GM19324 (cell line): Measurements from ENCODE around the gene CNRIP1.
"Not testable (repeated sequence)": the region's sequence is repeated elsewhere in the genome, so short reads cannot be mapped to it uniquely, and the experiment has no call there.

Experiments
- ATAC-seq: cut with Tn5 transposase; IDR thresholded peaks from one replicate; pipeline ENCODE4 v1.9.1; 2021; ENCODE audit warnings: mild to moderate bottlenecking, moderate library complexity; ENCODE audit not compliant: unreplicated experiment, low FRiP score

Gene CNRIP1

DNA sequence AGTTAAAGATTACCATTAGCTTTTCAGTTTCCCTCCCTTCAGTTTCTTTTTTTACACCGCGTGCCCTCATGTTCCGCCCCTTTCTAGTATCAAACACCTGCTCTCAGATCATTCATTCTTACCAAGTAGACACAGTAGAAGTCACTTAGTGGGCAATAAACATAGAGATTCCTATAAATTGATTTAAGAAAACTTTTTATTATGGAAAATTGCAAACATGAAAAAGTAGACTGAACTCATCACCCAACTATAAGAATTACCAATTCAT lies 21.2 kb upstream of the CNRIP1 start:
- no peak for ATAC-seq

- ATAC-seq = no peak
Measured at GRCh38 chr2:68340226-68341061, 20.7 kb upstream of the CNRIP1 start.

GRCh38 chr2:68336192-68336591 lies 16.4 kb upstream of the CNRIP1 start:
- no peak for ATAC-seq

GRCh38 chr2:68333931-68334330 lies 14.2 kb upstream of the CNRIP1 start:
- no peak for ATAC-seq

- no peak for ATAC-seq
Measured at GRCh38 chr2:68333009-68333408, 13.3 kb upstream of the CNRIP1 start.

DNA sequence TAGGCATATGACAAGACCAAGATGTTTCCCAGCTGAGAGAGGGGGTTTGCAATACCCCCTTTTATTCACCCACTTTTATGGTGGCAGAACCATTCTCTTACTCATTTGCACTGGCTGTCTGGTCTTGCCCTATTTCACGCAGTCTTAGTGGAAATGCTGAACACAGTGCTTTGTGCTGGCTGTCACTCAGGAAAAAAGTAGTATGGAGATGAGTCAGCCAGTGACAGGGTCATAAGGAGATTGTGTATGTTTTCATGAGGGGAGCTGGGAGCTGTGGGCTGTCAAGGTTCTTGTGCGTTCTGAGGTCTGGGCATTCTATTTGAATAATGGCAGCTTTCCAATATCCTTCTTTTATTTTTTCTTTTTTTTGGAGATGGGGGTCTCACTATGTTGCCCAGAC lies 10.9 kb upstream of the CNRIP1 start:
- ATAC-seq = no peak

DNA sequence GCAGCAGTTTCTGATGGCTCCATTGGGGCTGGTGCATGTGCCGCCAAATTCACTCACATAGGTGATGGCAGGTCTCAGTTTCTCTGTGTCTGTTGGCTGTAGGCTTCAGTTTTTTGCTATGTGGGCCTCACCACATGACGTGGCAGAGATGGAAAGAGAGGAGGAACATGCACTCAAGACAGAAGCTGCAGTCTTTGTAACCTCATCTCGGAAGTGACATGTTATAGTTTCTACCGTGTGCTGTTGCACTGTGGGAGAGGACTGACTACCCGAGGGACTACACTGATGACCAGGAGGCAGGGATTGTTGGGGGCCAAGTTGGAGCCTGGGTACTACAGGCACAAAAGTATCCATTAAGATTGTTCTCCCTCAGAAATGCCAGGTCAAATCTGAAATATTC lies 9.2 kb upstream of the CNRIP1 start:
- ATAC-seq = no peak

GRCh38 chr2:68325056-68325455 lies 5.3 kb upstream of the CNRIP1 start:
- no peak for ATAC-seq

- ATAC-seq = no peak
Measured at GRCh38 chr2:68320118-68320641, 431 bp upstream of the CNRIP1 start.

DNA sequence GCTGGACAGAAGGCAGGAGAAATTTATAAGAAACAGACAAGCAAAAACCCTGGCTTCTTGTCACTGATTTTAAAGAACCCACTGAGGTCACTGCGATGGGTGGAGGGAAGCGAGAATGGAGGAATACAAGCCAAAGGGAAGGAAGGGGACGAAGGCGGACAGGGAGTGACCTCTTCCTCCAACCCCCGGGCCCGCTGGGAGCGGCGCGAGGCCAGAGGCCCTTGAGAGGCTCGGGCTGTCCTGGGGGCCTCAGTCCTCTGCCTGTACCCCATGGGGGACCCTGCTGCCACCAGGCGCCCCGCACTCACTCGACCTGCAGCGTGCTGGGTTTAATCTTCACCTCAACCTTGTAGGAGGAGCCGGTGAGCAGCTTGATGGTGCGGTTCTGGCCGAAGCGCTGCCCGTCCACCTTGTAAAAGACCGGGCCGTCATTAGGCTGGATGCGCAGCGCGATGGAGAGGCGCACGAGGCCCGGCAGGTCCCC lies 793 bp downstream of the CNRIP1 start:
- ATAC-seq = no peak

GRCh38 chr2:68317971-68318913 lies 1.5 kb downstream of the CNRIP1 start:
- ATAC-seq = no peak

DNA sequence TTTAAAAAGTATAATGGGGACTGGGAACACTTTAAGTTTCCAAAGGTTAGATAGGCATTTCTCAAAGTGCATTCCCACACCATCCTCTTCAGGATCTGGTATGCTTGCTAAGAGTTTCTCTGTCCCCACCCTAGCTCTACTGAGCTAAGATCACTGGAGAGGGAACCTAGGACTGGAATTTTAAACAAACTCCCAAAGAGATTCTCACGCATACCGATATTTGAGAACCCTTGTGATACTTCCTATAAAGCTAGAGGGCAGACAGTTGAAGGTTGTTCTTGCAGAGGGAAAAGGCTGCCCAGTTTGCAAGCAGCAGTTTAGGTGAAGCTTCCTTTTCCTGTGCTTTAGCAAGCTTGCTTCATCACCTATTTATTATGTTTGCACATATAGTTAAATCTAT lies 3.6 kb downstream of the CNRIP1 start:
- no peak for ATAC-seq

GRCh38 chr2:68311033-68311432 lies 8.7 kb downstream of the CNRIP1 start:
- ATAC-seq = no peak

GRCh38 chr2:68309426-68309825 lies 10.3 kb downstream of the CNRIP1 start:
- no peak for ATAC-seq

GRCh38 chr2:68303902-68304272 lies 15.9 kb downstream of the CNRIP1 start:
- not testable (repeated sequence) for ATAC-seq

DNA sequence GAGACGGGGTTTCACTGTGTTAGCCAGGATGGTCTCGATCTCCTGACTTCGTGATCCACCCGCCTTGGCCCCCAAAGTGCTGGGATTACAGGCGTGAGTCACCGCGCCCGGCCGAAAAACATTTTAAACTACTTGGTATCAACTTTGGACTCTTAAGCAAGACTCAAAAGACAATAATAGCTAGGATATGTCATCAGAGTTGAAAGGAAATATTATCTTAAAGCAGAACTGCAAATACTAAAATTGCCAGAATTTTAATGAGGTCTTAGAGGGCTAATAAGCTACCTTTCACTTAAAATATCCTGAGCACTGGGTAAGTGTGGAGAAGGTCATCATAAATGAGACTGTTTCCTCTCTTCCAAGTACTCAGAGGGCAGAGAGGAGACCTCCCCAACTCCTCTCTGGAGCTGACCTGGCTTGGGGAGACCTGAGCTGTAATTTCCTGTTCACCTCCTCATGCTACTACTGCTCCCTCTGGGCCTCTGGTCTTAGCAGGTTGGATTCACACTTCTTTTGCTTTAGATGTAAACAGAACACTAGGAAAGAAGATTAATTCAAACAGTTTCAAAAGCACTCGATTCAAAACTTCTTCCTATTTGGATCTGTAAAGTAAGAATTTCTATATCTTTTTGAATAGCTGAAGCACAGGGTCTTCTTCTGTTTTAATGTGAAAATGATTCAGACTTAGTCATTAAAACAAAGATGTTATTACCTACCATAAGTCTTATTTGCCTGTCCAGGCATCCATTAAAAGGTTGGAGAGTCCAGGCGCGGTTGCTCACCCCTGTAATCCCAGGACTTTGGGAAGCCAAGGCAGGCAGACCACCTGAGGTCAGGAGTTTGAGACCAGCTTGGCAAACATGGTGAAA lies 16.5 kb downstream of the CNRIP1 start:
- ATAC-seq = no peak

DNA sequence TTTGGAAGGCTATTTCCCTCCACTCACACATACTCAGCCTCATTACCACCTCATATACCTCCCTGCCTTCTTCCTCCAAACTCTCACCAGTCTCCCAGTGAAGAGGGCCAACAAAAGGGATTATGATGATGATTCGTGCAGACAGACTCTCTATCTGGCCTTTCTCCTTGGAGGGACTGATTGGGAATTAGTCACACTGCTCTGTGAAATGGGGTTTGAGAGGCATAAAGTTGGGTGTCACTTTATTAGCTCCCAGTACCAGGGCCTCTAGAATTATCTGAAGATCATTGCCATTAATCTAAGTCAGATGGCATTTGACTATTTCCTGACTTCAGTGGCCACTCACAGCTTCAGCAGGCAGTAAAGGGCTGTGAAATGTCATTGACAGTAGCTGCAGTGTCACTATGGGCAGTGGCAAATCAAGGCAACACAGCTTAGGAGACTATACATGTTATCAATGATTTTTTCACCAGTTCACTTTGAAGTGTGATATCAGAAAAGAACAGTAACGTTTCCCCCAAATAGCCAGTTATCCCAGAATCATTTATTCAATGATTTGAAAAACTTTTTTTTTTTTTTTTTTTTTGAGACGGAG lies 17.4 kb downstream of the CNRIP1 start:
- no peak for ATAC-seq

DNA sequence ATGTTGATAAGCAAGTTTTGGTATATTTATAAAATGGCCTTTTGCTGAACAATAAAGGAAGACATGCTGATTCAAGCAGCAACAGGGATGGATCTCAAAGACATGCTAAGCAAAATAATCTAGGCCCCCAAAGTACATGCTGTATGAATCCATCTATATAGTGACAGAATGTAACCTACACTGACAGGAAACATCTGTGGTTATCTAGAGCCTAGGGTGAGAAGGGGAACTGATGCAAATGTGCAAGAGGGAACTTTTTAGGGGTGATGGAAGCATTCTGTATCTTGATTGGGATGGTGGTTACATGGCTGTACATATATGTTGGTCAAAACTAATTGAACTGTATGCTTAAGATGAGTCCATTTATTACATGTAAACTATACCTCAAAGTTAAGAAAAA lies 24.2 kb downstream of the CNRIP1 start:
- peak; percentile 84 for ATAC-seq

- ATAC-seq = no peak
Measured at GRCh38 chr2:68294913-68295312, 24.8 kb downstream of the CNRIP1 start.

GRCh38 chr2:68294187-68294586 lies 25.6 kb downstream of the CNRIP1 start:
- ATAC-seq = no peak
